HT1080 (cell line): Measurements from ENCODE around the gene ANP32B. TPM values are rescaled to one million over a fixed set of nuclear protein-coding genes. Genes with fewer than 3 reads are reported as not detected.
"Not testable (repeated sequence)": the region's sequence is repeated elsewhere in the genome, so short reads cannot be mapped to it uniquely, and the experiment has no call there.

Source experiments
- DNase-seq: peaks from one replicate; pipeline ENCODE4 v3.0.0-alpha.2; 2015; ENCODE audit warnings: low read depth
- total RNA-seq: library from RNA; depleted of rRNA; stranded (reverse); fragments of >200 nt; shearing (Covaris generic); gene quantifications from 2 replicates; pipeline ENCODE4 v1.2.3, GENCODE V29; 2014

ANP32B gene
- total RNA-seq, 1 experiment from 2014 or later, result 53.1 TPM

DNA sequence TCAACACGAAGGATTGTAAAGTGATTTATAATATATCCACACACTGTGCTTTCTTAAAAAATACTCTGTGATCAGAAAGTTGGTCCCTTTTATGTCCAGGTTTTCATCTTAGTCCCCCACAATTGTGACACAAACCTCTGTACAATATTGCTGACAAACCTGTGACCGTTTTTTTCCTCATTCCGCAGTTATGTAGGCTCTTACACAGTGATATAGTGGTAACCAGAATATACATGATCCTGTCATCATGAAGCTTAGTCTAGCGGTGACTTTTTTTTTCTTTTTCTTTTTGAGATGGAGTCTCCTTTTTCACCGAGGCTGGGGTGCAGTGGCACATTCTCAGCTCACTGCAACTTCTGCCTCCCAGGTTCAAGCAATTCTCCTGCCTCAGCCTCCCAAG, 8.7 kb downstream of the ANP32B start:
- no peak for DNase-seq

DNA sequence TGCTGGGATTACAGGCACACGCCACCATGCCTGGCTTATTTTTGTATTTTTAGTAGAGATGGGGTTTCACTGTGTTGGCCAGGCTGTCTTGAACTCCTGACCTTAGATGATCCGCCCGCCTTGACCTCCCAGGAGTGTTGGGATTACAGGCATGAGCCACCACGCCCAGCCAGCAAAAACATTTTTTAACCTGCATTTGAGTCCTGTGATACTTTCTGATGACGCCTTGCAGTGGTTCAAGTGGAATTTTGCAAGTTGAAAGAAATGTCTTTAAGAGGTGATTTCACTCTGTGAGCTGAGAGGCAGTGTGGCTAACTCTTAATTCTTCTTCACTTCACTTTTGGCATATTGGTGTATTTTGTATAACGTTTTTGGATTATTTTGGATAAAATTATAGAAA, 9.1 kb downstream of the ANP32B start:
- DNase-seq, result no peak

DNA sequence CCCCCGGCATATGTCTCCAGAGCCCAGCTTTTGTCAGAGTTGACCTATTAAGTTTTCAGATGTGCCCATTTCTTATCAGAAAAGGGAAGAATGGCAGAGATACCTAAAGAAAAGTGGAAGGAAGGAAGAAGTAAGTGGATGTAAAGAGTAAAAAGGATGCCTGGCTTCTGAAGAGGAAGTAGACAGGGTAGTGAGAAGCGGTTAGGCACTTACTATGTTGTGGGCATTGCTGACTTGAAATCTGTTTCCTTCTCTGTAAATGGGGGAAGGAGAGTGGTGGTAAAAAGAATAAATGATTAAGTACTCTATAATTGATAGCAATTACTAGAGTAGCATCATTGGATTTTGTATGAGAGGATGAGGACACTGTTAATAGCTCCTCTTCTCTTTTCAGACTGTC, 9.9 kb downstream of the ANP32B start:
- no peak for DNase-seq

DNA sequence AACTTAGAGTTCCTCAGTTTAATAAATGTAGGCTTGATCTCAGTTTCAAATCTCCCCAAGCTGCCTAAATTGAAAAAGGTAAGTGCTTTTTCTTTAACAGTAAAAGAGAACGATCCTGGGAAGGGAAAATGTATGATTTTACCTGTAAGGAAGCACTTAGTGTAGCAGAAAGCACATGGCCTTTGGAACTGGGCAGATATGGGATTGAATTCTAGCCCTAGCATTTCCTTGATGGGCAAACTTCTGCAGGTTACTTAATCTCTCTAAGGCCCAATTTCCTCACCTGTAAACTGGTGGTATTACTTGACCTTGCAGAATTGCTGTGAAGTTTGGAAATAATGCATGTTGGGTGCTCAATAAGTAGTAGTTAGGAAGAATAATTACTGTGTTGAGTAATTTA, 11.6 kb downstream of the ANP32B start:
- no peak for DNase-seq

DNA sequence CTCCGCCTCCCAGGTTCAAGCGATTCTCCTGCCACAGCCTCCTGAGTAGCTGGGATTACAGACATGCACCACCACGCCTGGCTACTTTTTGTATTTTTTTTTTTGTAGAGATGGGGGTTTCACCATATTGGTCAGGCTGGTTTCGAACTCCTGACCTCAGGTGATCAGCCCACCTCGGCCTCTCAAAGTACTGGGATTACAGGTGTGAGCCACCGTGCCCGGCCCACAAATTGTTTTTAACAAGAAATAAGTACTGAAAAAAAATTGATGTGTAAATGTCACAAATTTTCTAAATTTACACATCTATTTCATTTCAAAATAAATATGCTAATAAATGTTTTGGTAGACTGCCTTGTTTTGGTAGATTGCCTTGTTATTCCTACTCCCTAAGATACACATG, 13.5 kb downstream of the ANP32B start:
- not testable (repeated sequence) for DNase-seq

DNA sequence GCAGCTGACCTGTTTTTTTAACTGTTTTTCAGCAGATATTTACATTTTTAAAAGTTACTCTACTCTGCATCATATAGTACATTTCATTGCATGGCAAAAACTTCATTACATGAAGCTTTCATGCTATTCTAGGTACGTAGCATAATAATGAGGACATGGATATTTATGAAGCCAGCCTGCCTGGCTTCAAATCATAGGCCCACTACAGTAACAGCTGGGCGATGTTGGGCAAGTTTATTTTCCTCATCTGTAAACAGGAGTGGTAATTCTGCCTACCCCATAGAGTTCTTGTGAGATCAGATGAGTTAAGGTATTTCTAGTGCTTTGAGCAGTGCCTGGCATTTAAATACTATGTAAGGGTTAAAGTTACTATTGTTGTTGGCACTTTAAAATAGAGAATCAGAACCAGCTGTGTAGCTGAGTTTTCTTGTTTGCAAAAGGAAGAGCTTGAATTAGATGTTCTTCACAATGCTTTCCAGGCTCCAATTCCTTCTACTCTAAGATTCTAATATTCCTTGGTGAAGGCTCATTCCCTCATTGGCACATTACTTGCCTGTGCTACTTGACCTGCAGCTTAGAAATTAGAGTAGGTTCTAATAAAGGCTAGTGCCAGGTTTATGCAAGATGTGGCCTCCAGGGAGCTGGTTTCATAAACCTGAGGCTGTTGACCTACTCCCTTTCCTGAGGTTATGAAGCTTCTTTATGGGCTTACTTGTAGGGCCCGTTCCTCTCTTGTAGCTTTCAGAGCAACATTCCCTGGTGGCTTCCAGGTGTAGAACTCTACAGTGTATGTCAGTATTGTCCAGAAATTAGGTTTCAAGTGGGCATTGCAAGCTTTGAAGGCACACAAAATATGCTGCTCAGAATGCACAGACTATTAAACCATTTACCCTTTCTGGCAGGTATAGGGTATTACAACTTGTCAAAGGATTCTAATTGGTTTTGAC, 14.5 kb downstream of the ANP32B start:
- no peak for DNase-seq

DNA sequence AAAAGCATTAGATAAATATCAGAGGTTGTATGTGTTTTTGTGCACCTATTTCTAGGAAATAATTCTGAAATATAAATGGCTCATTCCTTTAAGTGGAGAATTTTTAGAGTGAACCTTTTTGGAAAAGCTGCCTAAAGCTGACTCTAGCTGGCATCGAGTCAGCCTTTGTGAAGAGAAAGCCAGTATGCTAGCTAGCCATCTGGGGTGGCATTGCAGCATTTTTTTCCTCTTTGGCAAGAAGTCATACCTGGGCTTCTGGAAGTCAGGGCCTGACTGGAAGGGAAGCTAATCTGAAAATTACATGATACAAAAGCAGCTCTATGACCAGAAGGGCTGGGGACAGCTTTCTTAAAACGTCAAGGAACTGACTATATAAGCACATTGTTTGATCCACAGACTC, 19.7 kb downstream of the ANP32B start:
- no peak for DNase-seq

DNA sequence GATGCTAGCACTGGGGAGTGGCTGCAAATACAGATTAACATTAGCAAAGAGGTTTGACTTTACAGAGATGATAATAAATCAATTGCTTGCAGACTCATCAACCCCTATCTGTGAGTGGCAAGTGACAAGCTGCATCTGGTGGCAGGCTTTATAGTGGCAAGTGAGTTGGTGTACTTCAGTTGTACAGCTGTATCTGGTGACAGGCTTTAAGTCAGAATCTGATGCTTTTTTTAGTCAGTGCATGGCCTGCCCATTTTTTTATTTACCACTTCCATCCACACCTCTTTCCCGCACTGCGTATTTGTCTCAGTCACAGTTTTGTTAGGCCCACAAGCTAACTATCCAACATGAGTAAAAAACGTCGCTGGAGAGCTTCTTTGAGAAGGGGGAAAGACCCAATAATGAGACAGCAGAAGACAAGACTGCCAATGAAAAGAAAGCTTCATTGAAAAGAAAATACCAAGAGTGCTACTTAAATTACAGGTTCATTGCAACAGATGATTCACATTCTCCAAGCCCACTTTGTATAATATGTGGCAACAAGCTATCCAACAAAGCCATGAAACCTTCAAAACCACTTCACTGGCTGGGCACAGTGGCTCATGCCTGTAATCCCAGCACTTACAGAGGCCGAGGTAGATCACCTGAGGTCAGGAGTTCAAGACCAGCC, 23.1 kb downstream of the ANP32B start:
- no peak for DNase-seq

DNA sequence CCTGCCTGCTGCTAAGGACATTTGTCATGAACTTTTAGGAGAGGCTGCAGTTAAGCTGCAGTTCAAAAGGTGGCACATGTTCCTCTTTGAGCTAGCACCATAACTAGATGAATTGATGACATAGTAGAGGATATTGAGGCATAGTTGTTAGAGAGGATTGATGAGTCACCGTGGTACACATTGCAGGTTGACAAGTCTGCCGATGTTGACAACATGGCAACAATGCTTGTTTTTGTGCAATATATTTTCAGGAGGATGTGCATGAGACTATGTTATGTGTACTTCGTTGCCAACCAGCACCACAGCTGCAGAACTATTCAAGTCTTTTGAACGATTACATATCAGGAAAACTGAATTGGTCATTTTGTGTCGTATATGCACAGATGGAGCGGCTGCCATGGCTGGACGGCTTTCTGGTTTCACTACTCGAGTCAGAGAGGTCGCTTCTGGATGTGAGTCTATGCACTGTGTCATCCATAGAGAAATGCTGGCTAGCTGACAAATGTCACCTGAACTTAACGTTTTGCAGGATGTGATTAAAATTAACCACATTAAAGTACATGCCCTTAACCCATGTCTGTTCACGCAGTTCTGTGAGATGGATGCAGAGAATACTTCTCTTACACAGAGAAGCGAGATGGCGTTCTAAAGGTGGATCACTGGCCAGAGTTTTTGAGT, 24.2 kb downstream of the ANP32B start:
- peak; percentile 17 for DNase-seq

DNA sequence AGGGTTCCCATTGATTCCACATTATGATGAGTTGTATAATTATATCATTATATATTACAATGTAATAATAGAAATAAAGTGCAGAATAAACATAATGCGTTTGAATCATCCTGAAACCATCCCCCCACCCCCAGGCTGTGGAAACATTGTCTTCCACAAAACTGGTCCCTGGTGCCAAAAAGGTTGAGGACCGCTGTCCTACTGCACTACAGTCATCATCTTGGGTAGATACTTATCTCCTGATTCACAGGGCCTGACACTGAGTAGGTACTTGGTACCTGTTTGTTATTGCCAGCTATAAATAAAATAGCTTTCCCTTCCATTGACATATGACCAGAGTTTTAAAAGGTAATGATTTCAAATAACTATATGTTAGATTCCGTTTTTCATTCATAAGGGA, 25.6 kb downstream of the ANP32B start:
- no peak for DNase-seq

DNA sequence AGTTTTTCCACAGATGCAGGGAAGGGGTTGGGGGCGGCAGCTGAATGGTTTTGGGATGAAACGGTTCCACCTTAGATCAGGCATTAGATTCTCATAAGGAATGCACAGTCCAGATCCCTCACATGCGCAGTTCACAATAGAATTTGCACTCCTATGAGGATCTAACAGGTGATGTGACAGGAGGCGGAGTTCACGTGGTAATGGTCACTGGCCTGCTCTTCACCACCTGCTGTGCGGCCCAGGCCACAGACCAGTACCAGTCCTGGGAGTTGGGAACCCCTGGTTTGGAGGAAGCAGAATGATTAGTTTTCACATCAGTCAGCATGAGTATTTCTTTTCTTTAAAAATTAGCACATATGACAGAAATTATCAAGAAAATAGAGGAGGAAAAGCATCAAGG, 26.3 kb downstream of the ANP32B start:
- DNase-seq, result no peak

DNA sequence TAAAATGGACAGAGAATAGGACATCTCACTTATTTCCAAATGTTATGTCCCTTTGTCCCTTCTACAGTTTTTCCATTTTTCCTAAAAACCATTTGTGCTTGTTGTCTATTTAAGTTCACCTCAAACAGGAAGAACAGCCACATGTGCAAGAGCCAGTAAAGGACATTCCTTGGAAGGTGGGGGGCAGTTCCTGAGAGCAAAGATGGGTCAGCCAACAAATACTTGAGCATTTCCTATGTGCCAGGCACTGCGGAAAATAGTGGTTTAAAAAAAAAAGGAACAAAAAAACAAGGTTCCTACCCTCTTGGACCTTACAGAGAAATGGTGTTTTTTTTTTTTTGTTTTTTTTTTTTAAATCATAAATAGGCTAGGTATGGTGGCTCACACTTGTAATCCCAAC, 26.8 kb downstream of the ANP32B start:
- DNase-seq, result peak; percentile 70

DNA sequence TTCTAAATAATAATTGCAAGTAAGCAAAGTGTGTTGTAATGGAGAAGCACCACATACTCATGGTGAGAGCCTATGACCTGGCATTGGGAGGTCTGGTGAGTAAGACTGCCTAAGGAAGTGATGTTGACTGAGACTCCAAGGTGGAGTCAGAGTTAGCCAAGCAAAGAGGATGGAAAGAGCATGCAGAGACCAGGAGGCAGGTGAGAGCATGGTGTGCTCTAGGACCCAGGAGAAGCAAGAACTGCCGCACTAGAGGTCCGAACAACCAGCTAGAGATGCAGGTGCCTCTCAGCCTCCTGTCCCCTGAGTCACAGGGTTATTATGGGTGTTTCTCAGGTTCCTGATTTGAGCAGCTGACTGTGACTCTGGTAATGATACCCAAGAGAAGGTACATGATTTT, 27.3 kb downstream of the ANP32B start:
- DNase-seq, result peak; percentile 80

DNA sequence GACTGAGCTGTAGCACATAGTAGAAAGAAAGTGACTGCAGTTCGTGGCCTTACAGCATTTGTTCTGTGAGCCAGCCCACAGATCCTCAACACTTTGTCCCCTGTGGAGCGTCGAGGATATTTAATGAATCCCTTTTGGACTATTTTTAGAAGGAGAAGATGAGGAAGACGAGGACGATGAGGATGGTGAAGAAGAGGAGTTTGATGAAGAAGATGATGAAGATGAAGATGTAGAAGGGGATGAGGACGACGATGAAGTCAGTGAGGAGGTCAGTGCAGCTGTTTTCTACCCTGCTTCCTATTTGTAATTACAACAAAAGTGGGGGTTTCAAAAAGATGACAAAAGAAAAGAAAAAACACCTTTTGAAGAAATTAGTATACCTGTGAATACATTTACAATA, 28.0 kb downstream of the ANP32B start:
- DNase-seq, result no peak

DNA sequence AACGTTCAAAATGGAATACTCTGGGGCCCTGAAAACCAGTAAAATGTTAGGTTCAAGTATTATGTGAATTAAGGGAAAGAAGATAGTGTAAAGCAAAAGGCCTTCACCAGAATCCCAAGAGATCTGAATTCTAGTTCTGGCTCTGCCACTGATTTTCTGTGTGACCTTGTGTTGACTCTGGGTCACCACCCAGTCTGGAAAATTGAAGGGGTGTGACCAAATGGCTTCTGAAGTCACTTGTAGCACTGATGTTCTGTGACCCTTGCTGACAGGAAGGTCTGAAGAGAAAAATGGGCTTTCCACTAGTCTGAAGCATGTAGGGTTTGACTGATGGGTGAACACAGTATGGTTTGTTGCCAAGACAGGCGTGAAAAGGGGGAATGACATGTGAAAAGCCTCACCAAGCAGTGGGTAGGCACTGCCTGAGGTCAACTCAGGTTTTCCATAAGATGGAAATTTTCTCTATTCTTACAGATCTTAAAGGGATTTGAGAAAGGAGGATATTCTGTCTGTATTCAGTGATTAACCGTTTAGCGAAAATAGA, 33.1 kb downstream of the ANP32B start:
- no peak for DNase-seq

DNA sequence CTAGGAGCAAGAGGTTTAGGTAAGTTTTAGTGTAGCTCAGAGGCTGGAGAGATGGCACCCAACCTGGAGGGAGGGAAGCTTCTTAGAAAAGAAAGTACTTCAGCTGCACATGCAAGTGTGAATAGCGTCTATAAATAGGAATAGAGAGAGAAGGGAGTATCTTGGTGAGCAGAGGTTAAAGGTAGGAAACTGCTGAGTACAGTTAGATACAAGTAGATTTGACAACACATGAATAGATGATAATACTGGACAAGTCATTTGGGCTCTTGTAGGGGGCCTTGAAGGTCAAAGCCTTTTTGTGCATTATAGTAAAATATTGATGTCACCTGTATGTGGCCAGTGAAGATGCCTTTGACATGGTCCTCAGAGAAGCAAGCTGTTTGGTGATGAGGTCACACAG, 34.2 kb downstream of the ANP32B start:
- DNase-seq, result no peak

DNA sequence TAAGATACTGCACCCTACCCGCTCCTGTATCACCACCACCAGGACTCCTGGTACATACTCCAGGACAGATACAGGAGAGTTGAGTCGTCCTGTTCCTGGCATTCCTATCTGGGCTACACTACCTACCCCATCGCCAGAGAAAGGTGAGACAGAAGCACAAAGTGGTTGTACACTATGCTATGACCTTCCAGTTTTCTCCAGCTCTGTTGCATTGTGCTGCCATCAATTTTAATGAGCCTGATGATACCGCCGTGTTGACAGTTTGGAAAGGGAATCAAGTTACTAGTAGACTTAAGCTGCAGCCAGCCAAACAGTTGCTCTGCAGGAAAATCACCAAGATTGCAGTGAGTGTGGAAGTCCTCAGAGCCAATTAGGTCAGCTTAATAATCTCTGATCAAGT, 35.2 kb downstream of the ANP32B start:
- no peak for DNase-seq

DNA sequence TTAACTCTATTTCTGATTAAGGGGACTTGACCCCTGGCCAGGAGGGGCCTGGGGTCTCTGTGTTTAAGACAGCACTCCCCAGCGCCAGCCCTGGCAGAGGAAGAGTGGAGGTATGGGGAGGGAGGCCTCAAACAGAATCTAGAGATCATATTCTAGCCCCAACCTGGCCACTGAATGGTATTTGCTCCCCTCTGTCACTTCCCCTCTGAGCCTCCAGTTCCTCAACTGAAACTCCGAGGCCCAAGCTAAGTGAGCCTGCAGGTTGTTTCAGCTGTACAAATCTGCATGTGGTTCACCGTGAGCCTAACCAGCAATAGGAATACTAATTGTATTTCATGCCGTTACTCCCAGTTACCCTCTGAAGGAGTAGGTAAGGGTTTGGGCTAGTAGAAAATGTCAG, 36.0 kb downstream of the ANP32B start:
- DNase-seq, result no peak

DNA sequence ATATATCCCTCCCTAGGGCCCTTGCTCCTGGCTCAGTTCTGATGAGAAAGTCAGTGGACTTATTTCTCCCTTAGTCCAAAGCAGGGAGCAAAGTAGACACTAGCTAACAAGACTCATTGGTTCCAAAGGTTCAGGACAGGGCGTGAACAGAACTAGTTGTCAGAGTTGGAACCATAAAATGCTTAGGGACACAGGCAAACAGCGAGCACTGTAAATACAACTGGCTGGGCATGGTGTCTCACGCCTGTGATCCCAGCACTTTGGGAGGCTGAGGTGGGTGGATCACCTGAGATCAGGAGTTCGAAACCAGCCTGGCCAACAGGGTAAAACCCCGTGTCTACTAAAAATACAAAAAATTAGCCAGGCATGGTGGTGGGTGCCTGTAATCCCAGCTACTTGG, 36.7 kb downstream of the ANP32B start:
- DNase-seq, result not testable (repeated sequence)

DNA sequence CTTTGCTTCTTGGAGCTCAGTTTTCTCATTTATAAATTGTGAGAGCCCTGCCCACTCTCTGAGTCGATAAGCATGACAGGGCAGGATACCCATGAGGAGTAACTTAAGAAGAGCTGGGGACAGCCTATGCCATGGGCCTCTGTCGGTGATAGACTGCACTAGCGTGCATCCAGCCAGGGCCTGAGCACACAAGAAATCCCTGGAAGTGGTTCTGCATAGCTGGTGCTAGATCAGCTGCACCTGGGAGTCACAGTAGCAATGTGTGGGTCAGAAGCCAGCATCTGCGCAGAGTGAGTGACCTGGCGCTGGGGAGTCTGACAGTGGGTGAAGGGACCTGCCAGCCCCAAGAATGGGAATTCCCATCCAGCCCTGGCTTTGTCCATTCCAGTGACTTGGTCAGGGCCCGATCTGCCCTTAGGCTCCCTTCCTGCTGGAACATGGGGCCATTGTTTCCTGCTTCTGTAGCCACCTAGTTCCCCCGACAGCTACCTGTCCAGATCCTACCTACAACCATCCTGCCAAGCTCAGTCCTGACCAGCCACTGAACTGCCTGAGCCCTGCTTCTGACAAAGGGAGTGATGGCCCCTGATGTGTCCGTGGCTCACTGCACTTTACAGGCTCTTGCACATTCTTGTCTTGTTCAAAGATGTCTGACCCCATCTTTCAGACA, 37.5 kb downstream of the ANP32B start:
- no peak for DNase-seq

DNA sequence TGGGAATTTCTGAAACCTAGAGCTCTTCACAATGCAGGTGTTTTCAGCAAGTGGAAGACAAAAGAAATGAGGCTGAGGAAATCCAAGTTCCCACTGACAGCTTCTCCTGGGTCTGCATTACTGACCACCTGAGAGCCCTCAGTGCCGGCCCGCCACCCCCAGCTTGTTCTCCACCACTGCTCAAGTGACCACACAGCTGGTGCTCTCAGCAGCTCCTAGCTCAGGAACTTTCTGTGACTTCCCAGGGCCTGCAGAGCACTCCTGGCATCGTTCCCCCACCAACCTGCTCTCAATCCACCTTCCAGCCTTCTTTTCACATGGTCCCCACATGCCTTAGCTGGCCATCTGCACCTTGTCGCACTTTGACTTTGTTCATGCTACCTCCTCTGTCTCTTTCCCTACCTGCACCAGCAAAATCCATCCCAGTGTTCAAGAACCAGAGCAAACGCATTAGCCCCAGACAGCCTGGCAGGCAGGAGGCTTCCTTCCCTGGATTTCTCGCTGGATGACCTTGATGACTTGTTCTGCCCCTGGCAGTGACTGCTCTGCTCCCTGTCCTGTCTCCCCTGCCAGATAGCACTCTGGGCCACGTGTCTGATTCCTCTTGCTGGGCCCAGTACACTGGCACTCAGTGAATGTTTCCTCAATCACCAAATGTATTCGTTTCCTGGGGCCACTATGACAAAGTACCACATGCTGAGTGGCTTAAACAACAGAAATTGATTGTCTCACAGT, 38.3 kb downstream of the ANP32B start:
- no peak for DNase-seq
